ENCODE data around the gene FKRP.

- no peak for TF ChIP-seq CTCF (conservative IDR thresholded peaks at IDR 0.05; ENCODE audit: low read length)
- TF ChIP-seq EZH2phosphoT487 (IDR thresholded peaks at IDR 0.05; ENCODE audit: borderline replicate concordance, low read depth, low read length), result no peak
These were observed 19.9 kb upstream of the FKRP start for GRCh38 chr19:46725859-46726393.
